AG09309 (cell line): ENCODE measurements around the gene CDC14A.

Experiments used
- DNase-seq: peaks from one replicate; pipeline ENCODE4 v3.0.0-alpha.2; 2010; ENCODE audit warnings: low read depth
- H3K4me3 ChIP-seq: 2 replicates; pipeline ENCODE4 v1.5.1; 2011; ENCODE audit warnings: mild to moderate bottlenecking, low read depth, low read length, moderate library complexity; ENCODE audit not compliant: control insufficient read depth
- TF ChIP-seq, protein P1 (sequence below): IDR thresholded peaks from 2 replicates; pipeline ENCODE4 v1.5.1; 2011; ENCODE audit warnings: mild to moderate bottlenecking, low read depth, low read length, inconsistent platforms; ENCODE audit not compliant: insufficient read depth, control insufficient read depth; ENCODE audit errors: missing control alignments

CDC14A gene

DNA sequence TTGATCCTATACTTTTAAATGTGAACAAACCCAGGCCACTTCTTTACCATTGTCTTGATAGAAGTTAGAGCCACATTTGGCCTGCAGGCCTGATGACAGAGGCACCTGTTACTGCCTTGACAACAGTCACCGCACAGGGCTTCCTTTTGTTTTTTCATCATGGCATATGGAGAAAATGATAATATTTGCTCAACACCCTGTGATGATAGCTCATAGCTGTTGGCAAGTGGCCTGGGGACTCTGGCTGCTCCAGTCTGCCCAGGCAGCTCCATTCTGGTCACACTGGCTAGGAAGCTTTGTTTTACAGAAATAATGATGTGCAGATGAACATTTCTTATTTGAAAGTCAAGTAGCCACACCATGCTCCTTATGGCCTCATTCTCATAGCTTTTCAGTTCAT is 96.1 kb downstream of the CDC14A start:
- DNase-seq: no peak
- no peak overlapping the region for H3K4me3 ChIP-seq
- TF ChIP-seq, protein P1, sequence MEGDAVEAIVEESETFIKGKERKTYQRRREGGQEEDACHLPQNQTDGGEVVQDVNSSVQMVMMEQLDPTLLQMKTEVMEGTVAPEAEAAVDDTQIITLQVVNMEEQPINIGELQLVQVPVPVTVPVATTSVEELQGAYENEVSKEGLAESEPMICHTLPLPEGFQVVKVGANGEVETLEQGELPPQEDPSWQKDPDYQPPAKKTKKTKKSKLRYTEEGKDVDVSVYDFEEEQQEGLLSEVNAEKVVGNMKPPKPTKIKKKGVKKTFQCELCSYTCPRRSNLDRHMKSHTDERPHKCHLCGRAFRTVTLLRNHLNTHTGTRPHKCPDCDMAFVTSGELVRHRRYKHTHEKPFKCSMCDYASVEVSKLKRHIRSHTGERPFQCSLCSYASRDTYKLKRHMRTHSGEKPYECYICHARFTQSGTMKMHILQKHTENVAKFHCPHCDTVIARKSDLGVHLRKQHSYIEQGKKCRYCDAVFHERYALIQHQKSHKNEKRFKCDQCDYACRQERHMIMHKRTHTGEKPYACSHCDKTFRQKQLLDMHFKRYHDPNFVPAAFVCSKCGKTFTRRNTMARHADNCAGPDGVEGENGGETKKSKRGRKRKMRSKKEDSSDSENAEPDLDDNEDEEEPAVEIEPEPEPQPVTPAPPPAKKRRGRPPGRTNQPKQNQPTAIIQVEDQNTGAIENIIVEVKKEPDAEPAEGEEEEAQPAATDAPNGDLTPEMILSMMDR: no peak

DNA sequence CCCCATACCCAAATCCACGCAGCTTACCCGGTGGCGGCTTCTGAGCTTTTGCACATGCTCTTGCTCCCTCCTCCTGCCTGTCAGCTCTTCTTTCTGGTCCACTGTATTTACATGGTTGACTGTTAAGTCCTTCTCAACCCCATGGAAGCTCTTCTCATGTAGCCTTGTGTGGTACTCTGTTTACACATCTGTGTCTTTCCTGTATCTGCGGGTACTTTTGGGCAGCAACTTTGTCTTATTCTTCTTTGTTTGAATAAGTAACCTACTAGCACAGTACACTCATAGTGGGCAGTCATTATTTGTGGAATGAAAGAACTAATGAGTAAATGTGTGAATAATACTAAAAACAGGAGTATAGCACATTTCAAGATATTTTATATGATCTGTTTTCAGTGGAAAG is 97.2 kb downstream of the CDC14A start:
- DNase-seq: no peak
- TF ChIP-seq, protein P1: no peak

DNA sequence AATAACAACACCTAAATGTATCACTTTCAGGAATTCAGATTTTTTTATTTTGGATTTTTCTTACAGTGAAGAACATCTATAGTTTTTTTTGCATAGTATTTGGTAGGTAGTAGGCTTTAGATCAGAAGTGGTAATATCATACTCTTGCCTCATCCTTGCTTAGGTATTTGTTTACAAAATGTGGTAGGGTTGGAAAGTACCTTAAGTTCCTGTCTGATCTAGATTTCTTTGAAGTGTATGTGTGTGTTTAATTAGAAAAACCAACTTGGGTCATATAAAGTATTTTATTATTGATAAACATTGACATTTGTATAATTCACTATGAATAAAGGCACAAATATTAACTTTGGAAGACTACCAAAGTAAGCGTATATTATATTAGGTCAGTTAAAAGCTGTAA is 100.3 kb downstream of the CDC14A start:
- no peak overlapping the region for H3K4me3 ChIP-seq
- TF ChIP-seq, protein P1: no peak

More for the DNA sequence above, 97.2 kb downstream of the CDC14A start:
- H3K4me3 ChIP-seq: no peak overlapping the region

DNA sequence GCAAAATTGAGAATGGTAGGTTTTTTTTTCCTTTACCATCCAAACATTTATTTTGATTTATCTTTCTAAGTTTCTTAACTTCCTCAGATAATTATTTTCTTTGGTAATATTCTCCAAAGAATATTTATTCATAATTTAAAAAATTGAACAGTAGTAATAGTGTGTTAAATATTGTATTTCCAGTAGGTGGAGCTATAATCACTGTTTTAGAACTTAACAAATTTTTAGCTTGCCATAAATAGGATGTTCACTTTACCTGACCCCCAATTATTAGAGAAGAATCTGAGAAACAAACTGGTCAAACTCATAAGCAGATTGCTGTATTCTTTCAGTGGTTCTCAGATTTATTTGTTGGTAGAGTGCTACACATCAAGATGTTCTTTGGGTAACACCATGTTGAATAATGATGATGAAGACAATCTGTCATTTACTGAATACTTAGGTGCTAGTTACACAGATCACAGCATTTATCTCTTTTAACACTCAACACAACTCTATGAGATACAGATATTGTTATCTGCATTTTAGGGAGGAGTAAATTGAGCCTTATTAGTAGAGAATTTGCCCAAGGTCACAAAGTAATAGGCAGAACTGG is 103.3 kb downstream of the CDC14A start:
- TF ChIP-seq, protein P1: peak; percentile 18
- DNase-seq: no peak

More for the DNA sequence above, 100.3 kb downstream of the CDC14A start:
- no peak for DNase-seq

DNA sequence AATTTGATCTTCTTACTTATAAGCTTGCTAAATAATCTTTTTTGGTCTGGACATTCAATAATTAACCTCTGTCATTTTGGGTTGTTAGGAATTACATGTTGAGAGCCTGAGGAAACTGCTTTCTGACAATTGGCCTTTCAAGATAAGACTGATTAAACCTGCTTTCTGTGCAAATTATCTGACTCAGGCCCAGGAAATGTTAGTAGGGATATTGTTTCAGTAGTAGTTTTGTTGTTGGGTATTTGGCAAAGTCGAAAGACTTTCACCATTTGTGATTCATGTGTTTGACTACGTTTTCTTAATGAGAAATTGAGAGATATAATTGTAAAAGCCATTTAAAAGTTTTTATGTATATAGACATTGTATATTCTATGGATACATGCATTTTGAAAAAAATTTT is 104.6 kb downstream of the CDC14A start:
- TF ChIP-seq, protein P1: no peak
- DNase-seq: no peak
- no peak overlapping the region for H3K4me3 ChIP-seq

More for the DNA sequence above, 103.3 kb downstream of the CDC14A start:
- H3K4me3 ChIP-seq: no peak overlapping the region

DNA sequence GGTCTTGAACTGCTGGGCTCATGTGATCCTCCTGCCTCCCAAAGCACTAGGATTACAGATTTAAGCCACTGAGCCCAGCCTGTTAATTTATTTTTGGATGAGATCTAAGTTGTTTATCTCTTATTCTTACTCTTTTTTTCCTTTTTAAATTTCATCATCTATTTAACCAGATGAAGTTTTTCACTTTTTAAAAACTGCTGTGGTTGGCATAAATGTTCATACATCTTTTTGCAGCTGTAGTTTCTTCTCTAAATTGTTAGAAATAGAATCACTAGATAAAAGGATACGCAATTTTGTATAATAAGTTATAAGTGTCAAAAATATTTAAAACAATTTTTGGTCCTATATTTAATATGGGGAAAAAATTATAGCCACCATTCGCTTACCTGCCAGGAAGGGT is 105.4 kb downstream of the CDC14A start:
- H3K4me3 ChIP-seq: no peak overlapping the region
- TF ChIP-seq, protein P1: no peak
- DNase-seq: no peak
